K562 (cell line): ENCODE results near the gene UBE2O. TPM values are rescaled to one million over a fixed set of nuclear protein-coding genes. Genes with fewer than 3 reads are reported as not detected.

Experiments used
- KDM4B ChIP-seq, 2 experiments: fragments of 450-650 bp in 1 of 2; sonication (generic) in 1 of 2; IDR thresholded peaks; 2 replicates each; pipeline ENCODE4 v1.6.1; 2016 to 2017; ENCODE audit warnings: borderline replicate concordance in 2 of 2, antibody characterized with exemption in 1 of 2, low read depth in 1 of 2, mild to moderate bottlenecking in 1 of 2
- KLF6 ChIP-seq: fragments of 250-450 bp; sonication (Bioruptor Pico); IDR thresholded peaks from 2 replicates; pipeline ENCODE4 v1.4.0; 2020; ENCODE audit warnings: mild to moderate bottlenecking, moderate library complexity, borderline replicate concordance
- SRF ChIP-seq, 2 experiments: fragments of 250-450, 450-650 bp in 1 of 2; sonication (Bioruptor Pico) in 1 of 2; sonication (generic) in 1 of 2; formaldehyde crosslinking; IDR thresholded peaks; 2 replicates each; pipeline versions ENCODE4 v1.5.0 to v1.5.1; 2020 to 2022; ENCODE audit warnings: mild to moderate bottlenecking in 1 of 2, missing genetic modification reagents in 1 of 2
- TFE3 ChIP-seq: fragments of 450-650 bp; formaldehyde crosslinking; IDR thresholded peaks from 2 replicates; pipeline ENCODE4 v1.4.0; 2020; ENCODE audit warnings: mild to moderate bottlenecking, mixed read lengths
- ZBTB40 ChIP-seq, 2 experiments: fragments of 450-650 bp in 1 of 2; sonication (generic) in 1 of 2; formaldehyde crosslinking in 1 of 2; IDR thresholded peaks; 2 replicates each; pipeline versions ENCODE4 v1.7.1 to v1.9.0; 2016 to 2022; ENCODE audit warnings: inconsistent platforms in 1 of 2, mild to moderate bottlenecking in 1 of 2, missing genetic modification reagents in 1 of 2
- ZNF644 ChIP-seq: fragments of 200-800 bp; sonication (Bioruptor generic); IDR thresholded peaks from 2 replicates; pipeline ENCODE4 v1.6.1; 2016; ENCODE audit warnings: low read depth, missing genetic modification characterization, missing compliant biosample characterization
- polyA plus RNA-seq, 8 experiments: library from polyadenylated mRNA; depleted of rRNA in 4 of 8; stranded (reverse) in 5 of 8; unstranded in 3 of 8; fragments of >200 nt; fragmentation: Nextera tagmentation in 2 of 8; fragmentation: Illumina TruSeq in 1 of 8; extraction: Ambion mirVana in 2 of 8; extraction: Trizol in 1 of 8; gene quantifications; 2 replicates each; pipeline versions ENCODE4 v1.2.1 to v1.2.3, GENCODE V29; 2011 to 2014; ENCODE audit warnings: inconsistent platforms in 1 of 8, missing spikeins in 1 of 8
- total RNA-seq, 7 experiments: library from RNA; depleted of rRNA in 6 of 7; stranded (reverse); fragments of >200 nt in 6 of 7; fragmentation: Illumina TruSeq in 2 of 7; extraction: Trizol in 2 of 7; gene quantifications; 2 replicates each; pipeline versions ENCODE4 v1.2.1 to v1.2.3, GENCODE V29; 2011 to 2021; ENCODE audit warnings: low replicate concordance in 1 of 7

Gene UBE2O
- total and polyA plus RNA-seq, 9 of the 15 experiments (the other 6 are each of a cell fraction or from before 2014, with no cell fraction given), result 1.6 to 39.7 (median 13.3) TPM

GRCh38 chr17:76385892-76386786, 66.8 kb downstream of the UBE2O start (continued):
- TF ChIP-seq ZBTB40 (IDR thresholded peaks at IDR 0.05), result no peak
- peak; percentile 72 for TF ChIP-seq ZBTB40 (CRISPR knock-in tag; IDR thresholded peaks at IDR 0.05)
- no peak for TF ChIP-seq ZNF644 (tag)
- TF ChIP-seq SRF (CRISPR knock-in tag; IDR thresholded peaks at IDR 0.05), result peak in 1 of 2 experiments; percentile 65; a peak in 1 of 4 replicates
- no peak for TF ChIP-seq KLF6 (CRISPR knock-in tag)
- peak; percentile 68 for TF ChIP-seq TFE3
- no peak; a peak in 1 of 4 replicates for TF ChIP-seq KDM4B (IDR thresholded peaks at IDR 0.05; ENCODE audit: borderline replicate concordance in 2 of 2, low read depth in 1 of 2)
